ENCODE data around the gene IFT57. TPM values are rescaled to one million over a fixed set of nuclear protein-coding genes. Genes with fewer than 3 reads are reported as not detected.

Gene IFT57
- total RNA-seq, 1 experiment from 2014 or later, result 32.1 TPM

DNA sequence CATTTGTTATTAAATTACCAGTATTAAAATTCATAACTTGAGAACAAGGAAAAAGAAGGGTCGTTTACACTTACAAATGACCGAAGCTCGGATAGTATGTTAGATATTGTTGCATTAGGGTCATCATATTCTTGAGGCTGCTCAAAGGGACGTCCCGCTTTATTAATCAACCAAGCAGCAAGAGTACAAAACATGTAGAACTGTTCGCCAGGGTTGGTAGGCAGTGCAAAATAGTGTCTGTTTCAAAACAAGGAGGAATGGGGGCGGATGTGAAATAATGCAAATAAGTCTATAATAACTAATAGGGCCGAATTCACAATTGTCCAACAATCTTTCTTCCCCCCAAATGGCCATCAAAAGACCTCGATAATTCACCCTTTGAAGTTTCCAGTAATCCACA is 2.9 kb downstream of the IFT57 start:
- no peaks in the 10 kb centered on the region for H3K9me3 Mint-ChIP-seq
- no peak overlapping the region for H3K4me3 Mint-ChIP-seq
- TF ChIP-seq ZNF138 (CRISPR knock-in tag; conservative IDR thresholded peaks at IDR 0.05) (no peak), NFYB (CRISPR knock-in tag; conservative IDR thresholded peaks at IDR 0.05; ENCODE audit: low read depth) (no peak)
- peaks cover 22% of the 10 kb centered on the region for H3K4me1 Mint-ChIP-seq
- no peaks in the 10 kb centered on the region; the same call in 1 of the 2 replicates for H3K27me3 Mint-ChIP-seq (ENCODE audit: low read depth)
- DNase-seq (ENCODE audit: low spot score) (no peak), ATAC-seq (no peak)
- H3K27ac Mint-ChIP-seq, result no peak overlapping the region
- H3K36me3 Mint-ChIP-seq, result no peaks in the 10 kb centered on the region
- POLR2A ChIA-PET, result no interaction called here
- CTCF ChIA-PET, result no interaction called here

DNA sequence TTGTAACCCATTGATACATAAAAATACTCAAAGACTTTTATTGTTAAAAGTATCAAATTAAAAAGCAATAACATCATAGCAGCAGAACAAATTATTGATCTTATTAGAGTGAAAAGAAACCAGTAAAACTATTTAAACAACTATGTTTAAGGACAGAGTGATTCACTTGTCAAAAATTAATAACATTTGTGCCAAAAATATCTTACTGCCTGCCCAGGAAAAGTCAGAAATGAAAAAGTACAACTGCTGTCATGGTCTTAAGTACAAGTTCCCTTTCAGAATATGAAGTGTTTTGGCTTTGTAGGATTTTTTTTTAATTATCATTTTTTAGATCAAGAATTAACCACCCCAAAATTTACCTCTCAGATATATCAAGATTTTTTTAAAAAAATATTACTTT is 3.4 kb downstream of the IFT57 start:
- Mint-ChIP-seq H3K4me3 (no peak overlapping the region), H3K27ac (no peak overlapping the region), H3K9me3 (no peaks in the 10 kb centered on the region), H3K27me3 (ENCODE audit: low read depth) (no peaks in the 10 kb centered on the region; the same call in 1 of the 2 replicates), H3K4me1 (peaks cover 22% of the 10 kb centered on the region), H3K36me3 (no peaks in the 10 kb centered on the region)
- ChIA-PET CTCF (no interaction called here), POLR2A (no interaction called here)
- ATAC-seq (no peak), DNase-seq (ENCODE audit: low spot score) (no peak)
- TF ChIP-seq, protein P1, sequence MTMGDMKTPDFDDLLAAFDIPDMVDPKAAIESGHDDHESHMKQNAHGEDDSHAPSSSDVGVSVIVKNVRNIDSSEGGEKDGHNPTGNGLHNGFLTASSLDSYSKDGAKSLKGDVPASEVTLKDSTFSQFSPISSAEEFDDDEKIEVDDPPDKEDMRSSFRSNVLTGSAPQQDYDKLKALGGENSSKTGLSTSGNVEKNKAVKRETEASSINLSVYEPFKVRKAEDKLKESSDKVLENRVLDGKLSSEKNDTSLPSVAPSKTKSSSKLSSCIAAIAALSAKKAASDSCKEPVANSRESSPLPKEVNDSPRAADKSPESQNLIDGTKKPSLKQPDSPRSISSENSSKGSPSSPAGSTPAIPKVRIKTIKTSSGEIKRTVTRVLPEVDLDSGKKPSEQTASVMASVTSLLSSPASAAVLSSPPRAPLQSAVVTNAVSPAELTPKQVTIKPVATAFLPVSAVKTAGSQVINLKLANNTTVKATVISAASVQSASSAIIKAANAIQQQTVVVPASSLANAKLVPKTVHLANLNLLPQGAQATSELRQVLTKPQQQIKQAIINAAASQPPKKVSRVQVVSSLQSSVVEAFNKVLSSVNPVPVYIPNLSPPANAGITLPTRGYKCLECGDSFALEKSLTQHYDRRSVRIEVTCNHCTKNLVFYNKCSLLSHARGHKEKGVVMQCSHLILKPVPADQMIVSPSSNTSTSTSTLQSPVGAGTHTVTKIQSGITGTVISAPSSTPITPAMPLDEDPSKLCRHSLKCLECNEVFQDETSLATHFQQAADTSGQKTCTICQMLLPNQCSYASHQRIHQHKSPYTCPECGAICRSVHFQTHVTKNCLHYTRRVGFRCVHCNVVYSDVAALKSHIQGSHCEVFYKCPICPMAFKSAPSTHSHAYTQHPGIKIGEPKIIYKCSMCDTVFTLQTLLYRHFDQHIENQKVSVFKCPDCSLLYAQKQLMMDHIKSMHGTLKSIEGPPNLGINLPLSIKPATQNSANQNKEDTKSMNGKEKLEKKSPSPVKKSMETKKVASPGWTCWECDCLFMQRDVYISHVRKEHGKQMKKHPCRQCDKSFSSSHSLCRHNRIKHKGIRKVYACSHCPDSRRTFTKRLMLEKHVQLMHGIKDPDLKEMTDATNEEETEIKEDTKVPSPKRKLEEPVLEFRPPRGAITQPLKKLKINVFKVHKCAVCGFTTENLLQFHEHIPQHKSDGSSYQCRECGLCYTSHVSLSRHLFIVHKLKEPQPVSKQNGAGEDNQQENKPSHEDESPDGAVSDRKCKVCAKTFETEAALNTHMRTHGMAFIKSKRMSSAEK (CRISPR knock-in tag; IDR thresholded peaks at IDR 0.05; ENCODE audit: borderline replicate concordance), result no peak
- TF ChIP-seq ETV6 (CRISPR knock-in tag; IDR thresholded peaks at IDR 0.05) (no peak), CREM (CRISPR knock-in tag; IDR thresholded peaks at IDR 0.05) (no peak), PRRX2 (CRISPR knock-in tag; IDR thresholded peaks at IDR 0.05) (no peak), SOX15 (CRISPR knock-in tag; IDR thresholded peaks at IDR 0.05) (no peak), EMX1 (CRISPR knock-in tag; IDR thresholded peaks at IDR 0.05) (no peak), ZNF121 (CRISPR knock-in tag; IDR thresholded peaks at IDR 0.05) (no peak), NFYB (CRISPR knock-in tag; conservative IDR thresholded peaks at IDR 0.05; ENCODE audit: low read depth) (no peak), IRF2 (CRISPR knock-in tag; IDR thresholded peaks at IDR 0.05; ENCODE audit: borderline replicate concordance, low read depth) (no peak), ZNF263 (CRISPR knock-in tag; IDR thresholded peaks at IDR 0.05; ENCODE audit: low read depth) (no peak)
- TF ChIP-seq, protein P2, sequence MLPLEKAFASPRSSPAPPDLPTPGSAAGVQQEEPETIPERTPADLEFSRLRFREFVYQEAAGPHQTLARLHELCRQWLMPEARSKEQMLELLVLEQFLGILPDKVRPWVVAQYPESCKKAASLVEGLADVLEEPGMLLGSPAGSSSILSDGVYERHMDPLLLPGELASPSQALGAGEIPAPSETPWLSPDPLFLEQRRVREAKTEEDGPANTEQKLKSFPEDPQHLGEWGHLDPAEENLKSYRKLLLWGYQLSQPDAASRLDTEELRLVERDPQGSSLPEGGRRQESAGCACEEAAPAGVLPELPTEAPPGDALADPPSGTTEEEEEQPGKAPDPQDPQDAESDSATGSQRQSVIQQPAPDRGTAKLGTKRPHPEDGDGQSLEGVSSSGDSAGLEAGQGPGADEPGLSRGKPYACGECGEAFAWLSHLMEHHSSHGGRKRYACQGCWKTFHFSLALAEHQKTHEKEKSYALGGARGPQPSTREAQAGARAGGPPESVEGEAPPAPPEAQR (CRISPR knock-in tag; IDR thresholded peaks at IDR 0.05), result no peak
- TF ChIP-seq, protein P3, sequence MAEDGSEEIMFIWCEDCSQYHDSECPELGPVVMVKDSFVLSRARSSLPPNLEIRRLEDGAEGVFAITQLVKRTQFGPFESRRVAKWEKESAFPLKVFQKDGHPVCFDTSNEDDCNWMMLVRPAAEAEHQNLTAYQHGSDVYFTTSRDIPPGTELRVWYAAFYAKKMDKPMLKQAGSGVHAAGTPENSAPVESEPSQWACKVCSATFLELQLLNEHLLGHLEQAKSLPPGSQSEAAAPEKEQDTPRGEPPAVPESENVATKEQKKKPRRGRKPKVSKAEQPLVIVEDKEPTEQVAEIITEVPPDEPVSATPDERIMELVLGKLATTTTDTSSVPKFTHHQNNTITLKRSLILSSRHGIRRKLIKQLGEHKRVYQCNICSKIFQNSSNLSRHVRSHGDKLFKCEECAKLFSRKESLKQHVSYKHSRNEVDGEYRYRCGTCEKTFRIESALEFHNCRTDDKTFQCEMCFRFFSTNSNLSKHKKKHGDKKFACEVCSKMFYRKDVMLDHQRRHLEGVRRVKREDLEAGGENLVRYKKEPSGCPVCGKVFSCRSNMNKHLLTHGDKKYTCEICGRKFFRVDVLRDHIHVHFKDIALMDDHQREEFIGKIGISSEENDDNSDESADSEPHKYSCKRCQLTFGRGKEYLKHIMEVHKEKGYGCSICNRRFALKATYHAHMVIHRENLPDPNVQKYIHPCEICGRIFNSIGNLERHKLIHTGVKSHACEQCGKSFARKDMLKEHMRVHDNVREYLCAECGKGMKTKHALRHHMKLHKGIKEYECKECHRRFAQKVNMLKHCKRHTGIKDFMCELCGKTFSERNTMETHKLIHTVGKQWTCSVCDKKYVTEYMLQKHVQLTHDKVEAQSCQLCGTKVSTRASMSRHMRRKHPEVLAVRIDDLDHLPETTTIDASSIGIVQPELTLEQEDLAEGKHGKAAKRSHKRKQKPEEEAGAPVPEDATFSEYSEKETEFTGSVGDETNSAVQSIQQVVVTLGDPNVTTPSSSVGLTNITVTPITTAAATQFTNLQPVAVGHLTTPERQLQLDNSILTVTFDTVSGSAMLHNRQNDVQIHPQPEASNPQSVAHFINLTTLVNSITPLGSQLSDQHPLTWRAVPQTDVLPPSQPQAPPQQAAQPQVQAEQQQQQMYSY (CRISPR knock-in tag; IDR thresholded peaks at IDR 0.05), result no peak
- TF ChIP-seq, protein P4, sequence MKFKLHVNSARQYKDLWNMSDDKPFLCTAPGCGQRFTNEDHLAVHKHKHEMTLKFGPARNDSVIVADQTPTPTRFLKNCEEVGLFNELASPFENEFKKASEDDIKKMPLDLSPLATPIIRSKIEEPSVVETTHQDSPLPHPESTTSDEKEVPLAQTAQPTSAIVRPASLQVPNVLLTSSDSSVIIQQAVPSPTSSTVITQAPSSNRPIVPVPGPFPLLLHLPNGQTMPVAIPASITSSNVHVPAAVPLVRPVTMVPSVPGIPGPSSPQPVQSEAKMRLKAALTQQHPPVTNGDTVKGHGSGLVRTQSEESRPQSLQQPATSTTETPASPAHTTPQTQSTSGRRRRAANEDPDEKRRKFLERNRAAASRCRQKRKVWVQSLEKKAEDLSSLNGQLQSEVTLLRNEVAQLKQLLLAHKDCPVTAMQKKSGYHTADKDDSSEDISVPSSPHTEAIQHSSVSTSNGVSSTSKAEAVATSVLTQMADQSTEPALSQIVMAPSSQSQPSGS (CRISPR knock-in tag; IDR thresholded peaks at IDR 0.05; ENCODE audit: borderline replicate concordance, low read depth), result no peak
- TF ChIP-seq, protein P5, sequence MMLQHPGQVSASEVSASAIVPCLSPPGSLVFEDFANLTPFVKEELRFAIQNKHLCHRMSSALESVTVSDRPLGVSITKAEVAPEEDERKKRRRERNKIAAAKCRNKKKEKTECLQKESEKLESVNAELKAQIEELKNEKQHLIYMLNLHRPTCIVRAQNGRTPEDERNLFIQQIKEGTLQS (CRISPR knock-in tag; conservative IDR thresholded peaks at IDR 0.05), result no peak
- TF ChIP-seq, protein P6, sequence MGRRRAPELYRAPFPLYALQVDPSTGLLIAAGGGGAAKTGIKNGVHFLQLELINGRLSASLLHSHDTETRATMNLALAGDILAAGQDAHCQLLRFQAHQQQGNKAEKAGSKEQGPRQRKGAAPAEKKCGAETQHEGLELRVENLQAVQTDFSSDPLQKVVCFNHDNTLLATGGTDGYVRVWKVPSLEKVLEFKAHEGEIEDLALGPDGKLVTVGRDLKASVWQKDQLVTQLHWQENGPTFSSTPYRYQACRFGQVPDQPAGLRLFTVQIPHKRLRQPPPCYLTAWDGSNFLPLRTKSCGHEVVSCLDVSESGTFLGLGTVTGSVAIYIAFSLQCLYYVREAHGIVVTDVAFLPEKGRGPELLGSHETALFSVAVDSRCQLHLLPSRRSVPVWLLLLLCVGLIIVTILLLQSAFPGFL (CRISPR knock-in tag; IDR thresholded peaks at IDR 0.05; ENCODE audit: borderline replicate concordance), result no peak
- TF ChIP-seq, protein P7, sequence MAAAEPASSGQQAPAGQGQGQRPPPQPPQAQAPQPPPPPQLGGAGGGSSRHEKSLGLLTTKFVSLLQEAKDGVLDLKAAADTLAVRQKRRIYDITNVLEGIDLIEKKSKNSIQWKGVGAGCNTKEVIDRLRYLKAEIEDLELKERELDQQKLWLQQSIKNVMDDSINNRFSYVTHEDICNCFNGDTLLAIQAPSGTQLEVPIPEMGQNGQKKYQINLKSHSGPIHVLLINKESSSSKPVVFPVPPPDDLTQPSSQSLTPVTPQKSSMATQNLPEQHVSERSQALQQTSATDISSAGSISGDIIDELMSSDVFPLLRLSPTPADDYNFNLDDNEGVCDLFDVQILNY (CRISPR knock-in tag; IDR thresholded peaks at IDR 0.05), result no peak
